Adrenal gland (tissue), 12 donors: ENCODE results near the gene ARL6IP4. TPM values are rescaled to one million over a fixed set of nuclear protein-coding genes. Genes with fewer than 3 reads are reported as not detected.

Source experiments
- DNase-seq, 7 donors: peaks; one replicate each; pipeline ENCODE4 v3.0.0-alpha.2; 2019 to 2020
- H3K27ac ChIP-seq, 5 donors: fragments of 200-600 bp; sonication (generic) in 4 of 5; 1 replicate in 3 of 5; 2 replicates in 2 of 5; pipeline versions ENCODE4 v1.5.1 to v1.8.0; 2016 to 2020; ENCODE audit warnings: mild to moderate bottlenecking in 1 of 5
- H3K27me3 ChIP-seq: fragments of 200-600 bp; 2 replicates; pipeline ENCODE4 v1.8.0; 2021
- H3K36me3 ChIP-seq, 2 donors: fragments of 200-600 bp; replicated peaks in 1 of 2; 1 replicate in 1 of 2; 2 replicates in 1 of 2; pipeline versions ENCODE4 v1.5.1 to v1.8.0; 2018 to 2022
- H3K4me1 ChIP-seq, 2 donors: fragments of 200-600 bp; replicated peaks in 1 of 2; 1 replicate in 1 of 2; 2 replicates in 1 of 2; pipeline versions ENCODE4 v1.5.1 to v1.8.0; 2018 to 2021
- H3K4me3 ChIP-seq, 4 donors: fragments of 200-600 bp; sonication (generic) in 3 of 4; one replicate each; pipeline ENCODE4 v1.5.1; 2016 to 2018
- H3K9me3 ChIP-seq, 3 donors: fragments of 200-600 bp; sonication (generic) in 1 of 3; replicated peaks in 1 of 3; 1 replicate in 2 of 3; 2 replicates in 1 of 3; pipeline versions ENCODE4 v1.5.1 to v1.8.0; 2016 to 2021
- POLR2A ChIP-seq, 2 donors: fragments of 450-650 bp; IDR thresholded peaks; one replicate each; pipeline ENCODE4 v1.6.1; 2017; ENCODE audit warnings: antibody characterized with exemption in 2 of 2, mild to moderate bottlenecking in 2 of 2, moderate library complexity in 1 of 2
- WGBS, 4 donors: extraction: QIAGEN DNeasy Blood & Tissue Kit in 2 of 4; methylation state at CpG; one replicate each; pipeline versions ENCODE4 v1.1.5 to v1.1.7; 2013 to 2017; 5-methylcytosine and 5-hydroxymethylcytosine counted together
- intact Hi-C, 2 donors: fragments of 100-400 bp; cut with DNase I; formaldehyde crosslinking; loops; one replicate each; pipeline versions ENCODE4 v1.14.1 to v1.15.0; 2022 to 2023
- polyA plus RNA-seq, 3 donors: library from polyadenylated mRNA; stranded (reverse); fragments of 200-250 nt in 2 of 3; fragments of 350-450 nt in 1 of 3; fragmentation: Illumina TruSeq in 1 of 3; extraction: RNeasy Lipid Tissue Mini Kit (QIAGEN cat#74804) in 1 of 3; gene quantifications; one replicate each; pipeline ENCODE4 v1.2.3, GENCODE V29; 2013 to 2014
- total RNA-seq, 9 donors: library from RNA; depleted of rRNA in 4 of 9; stranded (reverse); fragments of >200 nt in 4 of 9; fragments of 120-200 nt in 1 of 9; fragmentation: NEBNext Ultra II Directional in 1 of 9; extraction: Animal tissue kit (Norgen Biotek cat#: 25700) in 1 of 9; gene quantifications; one replicate each; pipeline versions ENCODE4 v1.1.0 to v1.2.4, GENCODE V29; 2013 to 2023
- TF ChIP-seq, protein P1 (sequence below), 6 experiments: fragments of 450-650 bp in 4 of 6; fragments of 200-600 bp in 2 of 6; sonication (generic) in 1 of 6; IDR thresholded peaks; 1 replicate in 5 of 6; 2 replicates in 1 of 6; pipeline versions ENCODE4 v1.5.1 to v1.8.0; 2016 to 2021; ENCODE audit warnings: antibody characterized with exemption in 6 of 6, mild to moderate bottlenecking in 2 of 6, moderate library complexity in 1 of 6
- donor health status: healthy with polysubstance abuse.
- donor health status: Bipolar disorder and iron deficiency.
- donor health status: DM: yes; HTN: yes; CAD: no.
- donor health status: DM: no; HTN: no; CAD: no.
- donor health status: DM: no; HTN: no; CAD: no.
- donor health status: DM: yes; HTN: yes; CAD: no.

Gene ARL6IP4
- total and polyA plus RNA-seq, 12 donors, result 192 to 709 (median 296) TPM

DNA sequence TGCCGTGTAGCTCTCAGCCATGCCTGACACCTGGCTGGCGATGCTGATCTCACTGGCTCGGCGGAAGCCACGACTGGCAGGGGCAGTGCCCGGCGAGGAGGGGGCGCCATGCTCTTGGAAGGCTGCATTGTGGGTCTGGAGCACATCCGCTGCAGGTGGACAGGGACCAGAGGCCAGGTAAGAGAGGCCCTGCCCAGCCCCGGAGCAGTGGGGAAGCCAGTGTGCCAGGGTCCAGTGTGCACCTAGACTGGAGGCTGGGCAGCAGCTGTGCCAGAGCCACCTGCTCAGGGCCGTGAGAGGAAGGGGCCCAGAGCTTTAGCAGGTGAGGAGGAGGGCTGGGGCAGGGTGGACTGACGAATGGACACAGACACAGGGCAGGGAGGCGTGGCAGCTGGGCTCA is 10.1 kb downstream of the ARL6IP4 start:
- DNase-seq, result no peak
- peaks cover 0 to 69% of the 10 kb centered on the region in 2 donors for H3K36me3 ChIP-seq
- TF ChIP-seq POLR2A (IDR thresholded peaks at IDR 0.05), result no peak
- TF ChIP-seq, protein P1, sequence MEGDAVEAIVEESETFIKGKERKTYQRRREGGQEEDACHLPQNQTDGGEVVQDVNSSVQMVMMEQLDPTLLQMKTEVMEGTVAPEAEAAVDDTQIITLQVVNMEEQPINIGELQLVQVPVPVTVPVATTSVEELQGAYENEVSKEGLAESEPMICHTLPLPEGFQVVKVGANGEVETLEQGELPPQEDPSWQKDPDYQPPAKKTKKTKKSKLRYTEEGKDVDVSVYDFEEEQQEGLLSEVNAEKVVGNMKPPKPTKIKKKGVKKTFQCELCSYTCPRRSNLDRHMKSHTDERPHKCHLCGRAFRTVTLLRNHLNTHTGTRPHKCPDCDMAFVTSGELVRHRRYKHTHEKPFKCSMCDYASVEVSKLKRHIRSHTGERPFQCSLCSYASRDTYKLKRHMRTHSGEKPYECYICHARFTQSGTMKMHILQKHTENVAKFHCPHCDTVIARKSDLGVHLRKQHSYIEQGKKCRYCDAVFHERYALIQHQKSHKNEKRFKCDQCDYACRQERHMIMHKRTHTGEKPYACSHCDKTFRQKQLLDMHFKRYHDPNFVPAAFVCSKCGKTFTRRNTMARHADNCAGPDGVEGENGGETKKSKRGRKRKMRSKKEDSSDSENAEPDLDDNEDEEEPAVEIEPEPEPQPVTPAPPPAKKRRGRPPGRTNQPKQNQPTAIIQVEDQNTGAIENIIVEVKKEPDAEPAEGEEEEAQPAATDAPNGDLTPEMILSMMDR (IDR thresholded peaks at IDR 0.05), result no peak
- H3K27me3 ChIP-seq, result no peaks in the 10 kb centered on the region
- no peak overlapping the region for H3K27ac ChIP-seq
- no peaks in the 10 kb centered on the region for H3K9me3 ChIP-seq
- H3K4me3 ChIP-seq, result no peak overlapping the region
- intact Hi-C loops, result no loop called here
- peaks cover under 1 to 4% of the 10 kb centered on the region in 2 donors for H3K4me1 ChIP-seq
- 89 to 96% (median 91%) methylated on average over 4 to 13 of the region's 13 CpGs for WGBS, 4 donors

DNA sequence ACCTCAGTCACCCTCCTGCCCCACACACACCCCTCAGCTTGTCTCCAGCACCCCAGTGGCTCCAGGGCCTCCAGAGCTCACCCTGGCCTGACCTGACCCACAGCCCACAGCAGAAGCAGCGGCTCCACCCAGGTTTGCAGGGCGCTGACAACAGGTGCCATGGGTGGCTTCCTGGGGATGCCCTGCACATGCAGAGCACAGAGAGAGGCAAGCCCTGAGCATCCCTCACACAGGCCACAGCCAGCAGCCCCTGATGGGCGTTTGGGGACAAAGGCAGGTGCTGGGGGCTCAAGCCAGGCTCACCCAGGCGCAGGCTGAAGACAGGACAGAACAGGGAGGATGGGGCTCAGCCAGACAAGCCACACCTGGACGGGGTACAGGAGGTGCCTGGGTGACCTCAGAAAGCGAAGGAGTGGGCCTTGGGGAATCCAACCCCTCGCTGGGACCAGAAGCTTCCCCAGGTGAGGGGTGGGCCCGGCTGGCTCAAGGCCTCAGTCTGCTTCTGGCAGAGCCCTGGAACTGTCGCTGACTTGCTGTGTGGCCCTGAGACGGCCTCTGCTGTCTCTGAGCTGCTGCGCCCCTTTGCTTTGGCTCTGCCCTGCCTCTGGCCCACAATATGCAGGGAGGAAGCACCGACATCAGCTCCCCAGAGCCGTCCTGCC is 10.6 kb downstream of the ARL6IP4 start:
- intact Hi-C loops, result no loop called here
- DNase-seq, result no peak
- Histone ChIP-seq H3K36me3 (peaks cover 0 to 64% of the 10 kb centered on the region in 2 donors), H3K9me3 (no peaks in the 10 kb centered on the region), H3K4me3 (no peak overlapping the region), H3K27me3 (no peaks in the 10 kb centered on the region), H3K4me1 (no peaks in the 10 kb centered on the region), H3K27ac (no peak overlapping the region)
- TF ChIP-seq, protein P1 (IDR thresholded peaks at IDR 0.05), result no peak
- TF ChIP-seq POLR2A (IDR thresholded peaks at IDR 0.05), result no peak
- 90 to 96% (median 92%) methylated on average over 3 to 13 of the region's 13 CpGs for WGBS, 4 donors

DNA sequence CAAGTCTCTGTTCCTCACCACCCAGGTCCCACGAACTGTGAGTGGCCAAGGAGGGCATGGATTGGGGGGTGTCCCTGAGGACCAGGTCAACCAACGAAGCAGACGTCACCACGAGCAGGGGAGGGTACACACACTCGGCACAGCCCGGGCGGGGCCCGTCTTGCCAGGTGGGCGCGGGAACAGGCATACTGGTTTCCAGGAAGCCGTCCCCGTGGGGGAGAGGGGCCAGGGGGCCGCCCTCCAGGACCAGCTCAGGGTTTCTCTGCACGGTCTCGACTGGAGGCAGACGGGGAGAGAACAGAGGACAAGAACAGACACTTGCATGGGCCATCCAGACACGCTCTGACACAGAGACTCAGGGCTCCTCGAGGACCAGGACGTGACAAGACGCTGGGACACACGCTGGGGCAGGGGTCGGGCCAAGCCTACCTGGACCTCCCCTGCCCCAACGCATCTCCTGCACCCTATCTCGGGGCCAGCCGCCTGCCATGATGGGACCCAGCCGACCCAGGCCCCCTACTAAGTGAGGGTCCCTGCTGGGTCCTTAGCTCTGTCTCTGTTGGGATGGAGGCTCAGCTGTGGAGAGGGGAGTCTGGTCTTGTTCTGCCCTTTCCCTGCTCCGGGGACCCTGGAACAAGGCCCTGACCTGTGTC is 11.3 kb downstream of the ARL6IP4 start:
- Histone ChIP-seq H3K9me3 (no peaks in the 10 kb centered on the region), H3K36me3 (peaks cover 0 to 63% of the 10 kb centered on the region in 2 donors), H3K4me3 (no peak overlapping the region), H3K27ac (no peak overlapping the region), H3K27me3 (no peaks in the 10 kb centered on the region), H3K4me1 (no peaks in the 10 kb centered on the region)
- DNase-seq, result no peak
- intact Hi-C loops, result no loop called here
- TF ChIP-seq POLR2A (IDR thresholded peaks at IDR 0.05), result no peak
- TF ChIP-seq, protein P1 (IDR thresholded peaks at IDR 0.05), result no peak
- WGBS, 4 donors, result 86 to 94% (median 88%) methylated on average over 19 to 27 of the region's 27 CpGs

DNA sequence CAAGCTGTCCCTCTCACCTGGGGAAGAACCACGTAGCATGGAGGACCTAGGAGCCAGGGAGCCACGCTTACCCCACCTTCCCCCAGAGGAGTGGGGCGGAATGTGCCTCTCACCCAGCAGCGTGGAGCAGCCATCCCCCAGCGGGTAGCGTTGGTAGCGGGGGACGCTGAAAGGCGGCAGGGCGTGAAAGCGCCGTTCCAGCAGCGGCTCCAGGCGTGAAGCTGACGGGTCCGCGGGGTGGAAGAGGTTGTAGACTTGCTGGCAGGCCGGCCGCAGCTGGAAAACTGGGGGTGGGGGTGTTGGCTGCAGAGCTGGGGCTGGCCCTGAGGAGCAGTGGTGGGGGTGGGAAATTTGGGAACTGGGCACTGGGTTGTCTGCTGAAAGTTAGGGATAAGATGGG is 11.9 kb downstream of the ARL6IP4 start:
- H3K36me3 ChIP-seq, result peaks cover 0 to 63% of the 10 kb centered on the region in 2 donors
- TF ChIP-seq POLR2A (IDR thresholded peaks at IDR 0.05), result no peak
- TF ChIP-seq, protein P1 (IDR thresholded peaks at IDR 0.05), result no peak
- DNase-seq, result no peak
- intact Hi-C loops, result no loop called here
- H3K27me3 ChIP-seq, result no peaks in the 10 kb centered on the region
- H3K9me3 ChIP-seq, result no peaks in the 10 kb centered on the region
- no peak overlapping the region for H3K4me3 ChIP-seq
- WGBS, 4 donors, result 82 to 91% (median 86%) methylated on average over 16 to 19 of the region's 19 CpGs
- H3K27ac ChIP-seq, result no peak overlapping the region
- no peaks in the 10 kb centered on the region for H3K4me1 ChIP-seq
